Hypothalamus (tissue), 51 donors: ENCODE data around the gene LRBA.
"Not testable (repeated sequence)": the region's sequence is repeated elsewhere in the genome, so short reads cannot be mapped to it uniquely, and the experiment has no call there.

Experiments used
- DNase-seq, 51 donors: peaks; one replicate each; lab custom pipeline; 2025; lab: John Stamatoyannopoulos, UW

The LRBA gene

GRCh38 chr4:150750824-150751223, 264.3 kb downstream of the LRBA start:
- no peak for DNase-seq

DNA sequence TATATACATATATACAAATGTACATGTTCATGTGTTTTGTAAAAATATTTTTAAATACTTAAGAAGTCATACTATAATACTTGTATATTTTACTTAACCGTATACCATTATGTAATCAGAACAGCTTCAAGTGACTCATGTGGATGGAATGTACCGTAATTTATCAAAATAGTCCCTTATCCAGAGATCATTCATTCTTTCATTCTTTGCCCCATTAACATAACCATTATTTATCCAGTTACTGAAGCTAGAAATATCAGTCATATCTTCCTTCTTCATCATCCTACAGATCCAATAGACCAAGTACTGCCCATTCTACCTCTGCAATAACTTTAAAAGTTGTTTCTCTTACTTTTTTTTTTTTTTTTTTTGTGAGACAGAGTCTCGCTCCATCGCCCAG, 268.9 kb downstream of the LRBA start:
- no peak for DNase-seq

DNA sequence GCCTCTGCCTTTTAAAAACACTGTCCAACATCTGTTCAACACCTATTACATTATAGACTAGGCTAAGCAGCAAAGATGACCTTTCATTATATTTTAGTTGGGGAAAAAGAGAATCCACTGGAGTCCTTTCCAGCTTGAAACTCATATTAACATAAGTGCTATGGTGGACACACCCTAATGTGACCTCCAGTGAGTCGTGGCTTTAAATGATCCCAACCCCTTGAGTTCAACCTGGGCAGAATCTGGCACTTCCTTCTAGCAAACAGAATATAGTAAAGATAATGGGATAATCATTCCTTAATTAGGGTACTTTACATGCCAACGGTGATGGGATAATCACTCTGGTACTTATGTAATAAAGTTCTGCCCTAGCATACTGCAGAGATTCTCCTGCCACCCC, 270.5 kb downstream of the LRBA start:
- DNase-seq: no peak

- DNase-seq: no peak
Measured at GRCh38 chr4:150743564-150744342, 271.3 kb downstream of the LRBA start.

DNA sequence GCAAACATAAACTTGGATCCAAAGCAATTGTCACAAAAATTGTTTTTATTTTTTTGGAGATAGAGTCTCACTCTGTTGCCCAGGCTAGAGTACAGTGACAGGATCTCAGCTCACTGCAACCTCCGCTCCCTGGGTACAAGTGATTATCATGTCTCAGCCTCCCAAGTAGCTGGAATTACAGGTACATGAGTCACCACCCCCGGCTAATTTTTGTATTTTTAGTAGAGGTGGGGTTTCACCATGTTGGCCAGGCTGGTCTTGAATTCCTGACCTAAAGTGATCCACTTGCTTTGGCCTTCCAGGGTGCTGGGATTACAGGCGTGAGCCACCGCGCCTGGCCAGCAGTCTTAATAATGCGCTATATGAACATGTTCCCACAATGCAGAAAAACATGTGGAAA, 272.2 kb downstream of the LRBA start:
- not testable (repeated sequence) for DNase-seq

GRCh38 chr4:150739591-150739990, 275.5 kb downstream of the LRBA start:
- DNase-seq: no peak

DNA sequence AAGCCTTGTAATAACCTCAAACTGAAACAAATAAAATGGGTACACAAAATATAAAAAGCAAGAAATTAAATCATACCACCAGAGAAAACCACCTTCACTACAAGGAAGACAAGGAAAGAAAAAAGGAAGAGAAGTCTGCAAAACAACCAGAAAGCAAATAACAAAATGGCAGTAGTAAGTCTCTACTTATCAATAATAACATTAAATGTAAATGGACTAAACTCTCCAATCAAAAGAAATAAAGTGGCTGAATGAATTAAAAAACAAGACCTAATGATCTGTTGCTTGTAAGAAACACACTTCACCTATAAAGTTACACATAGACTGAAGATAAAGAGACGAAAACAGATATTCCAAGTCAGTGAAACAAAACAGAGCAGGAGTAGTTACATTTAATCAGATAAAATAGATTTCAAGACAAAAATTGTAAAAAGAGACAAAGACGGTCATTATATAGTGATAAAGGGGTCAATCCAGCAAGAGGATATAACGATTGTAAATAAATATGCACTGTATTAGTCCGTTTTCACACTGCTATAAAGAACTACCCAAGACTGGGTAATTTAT, 289.0 kb downstream of the LRBA start:
- no peak for DNase-seq

DNA sequence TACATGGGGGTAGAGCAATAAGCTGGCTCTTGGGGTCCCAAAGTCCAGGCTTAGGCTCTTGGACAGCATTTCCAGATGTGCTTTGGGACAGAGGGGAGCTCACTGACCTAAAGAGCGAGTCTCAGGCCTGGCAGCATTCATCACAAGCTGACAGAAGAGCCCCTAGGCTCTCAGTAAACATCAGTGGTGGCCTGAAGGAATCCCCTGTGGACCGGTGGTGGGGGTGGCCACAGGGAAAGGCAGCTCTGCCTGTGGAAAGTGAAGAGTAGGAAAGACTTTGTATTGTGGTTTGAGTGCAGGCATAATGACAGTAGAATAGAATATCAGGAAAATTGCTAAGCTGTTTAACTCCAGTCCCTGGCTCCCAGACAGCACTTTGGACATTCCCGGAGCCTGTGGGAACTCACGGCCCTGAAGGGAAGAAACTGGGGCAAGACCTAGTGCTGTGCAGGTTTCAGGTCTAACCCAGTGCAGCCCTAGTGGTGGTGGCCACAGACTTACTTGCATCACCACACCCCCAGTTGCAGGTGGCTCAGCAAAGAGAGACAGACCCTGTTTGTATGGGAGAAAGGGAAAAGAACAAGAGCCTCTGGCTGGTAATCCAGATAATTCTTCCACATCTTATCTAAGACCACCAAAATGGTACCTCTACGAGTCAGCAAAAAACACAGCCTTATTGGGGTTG, 291.2 kb downstream of the LRBA start:
- DNase-seq: no peak

- no peak for DNase-seq
Measured at GRCh38 chr4:150722908-150723362, 292.1 kb downstream of the LRBA start.

- DNase-seq: no peak
Measured at GRCh38 chr4:150720973-150721518, 294.0 kb downstream of the LRBA start.

DNA sequence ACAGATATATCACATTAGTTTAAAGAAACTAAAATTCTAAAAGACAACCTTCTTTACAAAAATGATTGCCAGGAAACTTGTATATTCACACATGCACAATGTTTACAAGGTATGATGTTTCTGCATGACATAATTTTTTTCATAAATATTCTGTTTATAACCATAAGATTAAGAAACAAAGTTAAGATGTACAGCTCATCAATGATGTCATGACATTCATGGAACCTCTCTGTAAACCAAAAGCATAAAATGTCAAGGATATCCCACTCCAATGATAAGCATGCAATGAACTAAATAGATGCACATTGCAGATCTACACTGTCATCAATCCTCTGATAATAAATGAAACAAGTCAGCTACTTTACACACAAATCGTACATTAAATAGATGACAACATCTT, 297.1 kb downstream of the LRBA start:
- DNase-seq: no peak

- no peak for DNase-seq
Measured at GRCh38 chr4:150714462-150715438, 300.3 kb downstream of the LRBA start.

GRCh38 chr4:150713251-150713650, 301.8 kb downstream of the LRBA start:
- no peak for DNase-seq

DNA sequence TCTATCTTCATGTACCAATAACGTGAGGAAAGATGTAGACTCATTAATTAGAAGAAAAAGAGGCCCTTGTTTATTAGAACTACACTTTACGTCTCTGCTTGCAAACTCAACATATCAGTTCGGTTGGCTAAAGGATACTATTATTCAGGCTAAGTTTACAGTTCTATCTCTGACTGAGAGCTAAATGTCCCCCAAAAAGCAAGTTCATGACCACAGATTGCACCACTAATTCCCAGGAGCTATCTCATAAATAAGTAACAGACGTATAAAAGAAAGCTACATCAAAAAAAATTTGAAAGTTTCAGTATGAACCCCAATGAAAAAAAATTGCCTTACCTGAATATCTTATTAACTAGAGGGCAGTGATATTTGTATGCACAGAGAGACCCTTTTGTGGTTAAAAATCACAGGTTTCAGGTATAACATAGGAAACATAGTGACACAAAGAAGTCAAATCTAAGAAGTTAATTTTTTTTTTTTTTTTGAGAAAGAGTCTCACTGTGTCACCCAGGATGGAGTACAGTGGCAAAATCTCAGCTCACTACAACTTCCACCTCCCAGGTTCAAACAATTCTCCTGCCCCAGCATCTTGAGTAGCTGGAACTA, 304.2 kb downstream of the LRBA start:
- no peak for DNase-seq

DNA sequence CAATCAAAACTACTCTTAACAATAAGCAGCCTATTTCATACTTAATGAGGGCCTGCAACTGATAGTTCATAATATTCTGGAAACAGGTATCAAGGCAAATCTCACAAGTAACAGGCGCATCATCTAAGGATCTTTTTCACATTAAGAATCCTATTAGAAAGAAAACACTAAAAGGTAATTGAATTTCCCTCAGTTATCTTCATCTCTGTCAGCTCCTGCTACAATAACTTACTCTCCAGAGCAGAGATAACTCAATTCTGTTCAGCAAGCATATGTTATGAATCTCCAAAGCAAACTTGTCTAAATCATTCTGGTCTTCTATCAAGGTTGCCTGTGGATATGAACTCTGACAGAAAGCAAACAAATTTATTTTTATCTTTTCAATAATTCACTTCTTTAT, 307.1 kb downstream of the LRBA start:
- no peak for DNase-seq

GRCh38 chr4:150699599-150699998, 315.5 kb downstream of the LRBA start:
- DNase-seq: no peak

- no peak for DNase-seq
Measured at GRCh38 chr4:150695162-150695561, 319.9 kb downstream of the LRBA start.

DNA sequence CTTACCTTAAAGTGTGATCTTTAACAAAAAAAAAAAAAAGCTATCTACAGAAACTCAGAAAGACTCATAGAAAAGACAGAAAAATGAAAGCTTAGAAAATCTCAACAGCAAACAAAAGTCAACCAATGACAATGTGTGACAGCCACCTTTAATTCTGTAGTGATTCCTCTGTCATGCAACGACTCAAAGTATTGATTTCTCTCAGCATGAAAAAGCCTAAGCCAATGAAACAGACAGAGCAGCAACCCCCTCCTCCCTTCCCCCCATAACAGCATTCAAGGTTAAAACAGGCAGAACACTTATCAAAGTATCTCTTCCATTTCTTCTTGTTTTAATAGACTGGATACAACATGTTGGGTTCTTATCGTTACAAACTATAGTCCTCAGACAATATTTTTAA, 320.6 kb downstream of the LRBA start:
- DNase-seq: no peak

DNA sequence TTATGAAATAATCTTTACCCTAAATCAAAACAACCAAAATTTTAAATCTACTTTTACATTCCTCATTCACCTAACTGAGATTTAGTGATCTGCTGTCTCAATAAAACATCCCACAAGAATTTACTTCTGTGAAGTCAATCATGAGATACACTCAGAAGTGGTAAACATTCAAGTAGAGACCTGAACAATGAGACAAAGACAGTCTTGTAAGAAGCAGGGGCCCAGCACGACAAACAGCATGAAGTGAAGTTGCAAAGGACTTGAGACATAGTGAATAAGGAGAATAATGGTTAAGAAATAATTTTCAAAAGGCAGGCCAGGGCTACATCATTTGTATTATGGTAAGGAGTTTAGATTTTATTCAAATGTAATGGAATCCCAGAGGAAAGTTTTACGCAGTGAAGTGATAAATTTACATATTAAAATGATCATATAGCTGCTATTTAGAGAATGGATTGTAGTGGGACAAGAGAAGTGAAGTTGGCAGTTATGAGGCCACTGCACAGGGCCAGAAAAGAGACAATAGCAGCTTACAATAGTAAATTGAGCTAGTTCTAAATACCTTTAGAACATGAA, 331.2 kb downstream of the LRBA start:
- DNase-seq: no peak

DNA sequence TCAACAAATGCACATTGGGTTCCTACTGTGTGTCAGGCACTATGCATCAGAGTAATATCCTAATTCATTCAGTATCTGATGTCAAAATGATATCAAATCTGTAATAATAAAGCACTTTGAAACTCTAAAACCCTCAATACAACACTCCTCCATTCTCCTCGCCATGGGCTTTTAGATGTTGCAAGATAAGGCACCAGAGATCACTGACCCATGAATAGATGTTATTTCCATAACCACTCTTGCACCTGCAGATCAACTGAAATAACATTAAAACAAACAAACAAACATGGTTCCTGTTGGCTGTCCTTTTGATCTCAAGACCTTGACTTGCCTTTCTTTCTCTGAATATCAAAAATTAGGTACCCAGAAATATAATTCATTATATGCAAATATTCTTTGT, 333.0 kb downstream of the LRBA start:
- DNase-seq: no peak
